OCI-LY1 (cell line): ENCODE measurements around the gene ZNHIT1.

Source experiments
- EZH2 ChIP-seq: fragments of 200-600 bp; sonication (generic), shearing (Covaris generic); IDR thresholded peaks from 2 replicates; pipeline ENCODE4 v1.8.0; 2017; ENCODE audit warnings: borderline replicate concordance, mixed run types, mild to moderate bottlenecking, antibody characterized with exemption, low read length, moderate library complexity, mixed read lengths
- TF ChIP-seq, protein P1 (sequence below): fragments of 200-600 bp; sonication (generic), shearing (Covaris generic); IDR thresholded peaks from 2 replicates; pipeline ENCODE4 v1.5.1; 2017; ENCODE audit warnings: mild to moderate bottlenecking, antibody characterized with exemption, low read length, moderate library complexity, mixed read lengths

DNA sequence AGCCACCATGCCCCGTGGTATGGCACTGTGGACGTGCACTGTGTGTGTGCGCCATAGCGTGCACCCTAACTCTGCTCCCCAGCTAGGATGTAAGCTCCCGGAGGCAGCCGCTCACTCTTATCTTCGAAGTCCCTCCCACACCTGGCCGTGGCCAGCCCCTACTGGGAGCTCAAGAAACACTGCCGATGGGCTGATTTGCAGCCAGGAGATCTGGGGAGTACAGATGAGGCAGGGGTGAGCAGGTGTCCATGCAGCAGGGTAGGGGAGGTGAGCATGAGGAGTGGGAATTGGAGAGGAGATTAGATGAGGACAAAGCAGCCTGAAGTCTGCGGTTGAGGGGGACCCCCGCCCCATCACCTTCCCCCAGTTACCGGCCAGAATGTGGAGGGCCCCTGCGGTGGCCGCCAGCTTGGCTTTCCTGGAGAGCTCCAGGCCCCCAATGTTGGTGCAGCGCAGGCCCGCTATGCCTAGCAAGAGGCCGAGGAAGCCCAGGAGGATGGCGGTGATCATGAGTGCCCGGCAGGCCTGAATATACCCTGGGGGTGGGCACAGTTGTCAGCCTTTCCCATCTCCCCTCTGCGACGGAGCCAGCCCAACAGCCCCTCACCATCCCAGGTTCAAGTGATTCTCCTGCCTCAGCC is 16.1 kb downstream of the ZNHIT1 start:
- TF ChIP-seq EZH2: no peak
- TF ChIP-seq, protein P1, sequence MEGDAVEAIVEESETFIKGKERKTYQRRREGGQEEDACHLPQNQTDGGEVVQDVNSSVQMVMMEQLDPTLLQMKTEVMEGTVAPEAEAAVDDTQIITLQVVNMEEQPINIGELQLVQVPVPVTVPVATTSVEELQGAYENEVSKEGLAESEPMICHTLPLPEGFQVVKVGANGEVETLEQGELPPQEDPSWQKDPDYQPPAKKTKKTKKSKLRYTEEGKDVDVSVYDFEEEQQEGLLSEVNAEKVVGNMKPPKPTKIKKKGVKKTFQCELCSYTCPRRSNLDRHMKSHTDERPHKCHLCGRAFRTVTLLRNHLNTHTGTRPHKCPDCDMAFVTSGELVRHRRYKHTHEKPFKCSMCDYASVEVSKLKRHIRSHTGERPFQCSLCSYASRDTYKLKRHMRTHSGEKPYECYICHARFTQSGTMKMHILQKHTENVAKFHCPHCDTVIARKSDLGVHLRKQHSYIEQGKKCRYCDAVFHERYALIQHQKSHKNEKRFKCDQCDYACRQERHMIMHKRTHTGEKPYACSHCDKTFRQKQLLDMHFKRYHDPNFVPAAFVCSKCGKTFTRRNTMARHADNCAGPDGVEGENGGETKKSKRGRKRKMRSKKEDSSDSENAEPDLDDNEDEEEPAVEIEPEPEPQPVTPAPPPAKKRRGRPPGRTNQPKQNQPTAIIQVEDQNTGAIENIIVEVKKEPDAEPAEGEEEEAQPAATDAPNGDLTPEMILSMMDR: no peak
